Activated B cell treated with CpG ODN at 0.5 μM for 24 hours (primary cell): ENCODE results near the gene CHCHD5. TPM values are rescaled to one million over a fixed set of nuclear protein-coding genes. Genes with fewer than 3 reads are reported as not detected.

Source experiments
- ATAC-seq: fragments of 200-7000 bp; cut with Tn5 transposase; one replicate; pipeline ENCODE4 v1.10.0; 2021; ENCODE audit warnings: low read depth, mild to moderate bottlenecking, moderate library complexity
- CTCF ChIA-PET: fragments of 350-600 bp; sonication (Branson Sonifier 250); formaldehyde crosslinking; loops from one replicate; lab custom pipeline; 2021; ENCODE audit warnings: antibody characterized with exemption; lab: Charles Lee
- POLR2A ChIA-PET: fragments of 350-600 bp; sonication (Branson Sonifier 250); formaldehyde crosslinking; loops from one replicate; lab custom pipeline; 2021; ENCODE audit warnings: antibody characterized with exemption; lab: Charles Lee
- DNase-seq: peaks from one replicate; pipeline ENCODE4 v3.0.0; 2022
- H3K27ac Mint-ChIP-seq: one replicate; pipeline ENCODE4 v1.8.0; 2020; ENCODE audit warnings: mixed read lengths
- H3K27me3 Mint-ChIP-seq: one replicate; pipeline ENCODE4 v1.8.0; 2021; ENCODE audit warnings: mixed read lengths
- H3K36me3 Mint-ChIP-seq: one replicate; pipeline ENCODE4 v1.8.0; 2021; ENCODE audit warnings: low read depth, mixed read lengths
- H3K4me1 Mint-ChIP-seq: one replicate; pipeline ENCODE4 v1.8.0; 2021; ENCODE audit warnings: mixed read lengths
- H3K4me3 Mint-ChIP-seq: one replicate; pipeline ENCODE4 v1.8.0; 2020; ENCODE audit warnings: mild to moderate bottlenecking, mixed read lengths
- H3K9me3 Mint-ChIP-seq: one replicate; pipeline ENCODE4 v1.8.0; 2020; ENCODE audit warnings: mixed read lengths
- CTCF ChIP-seq: fragments of 200-600 bp; IDR thresholded peaks from one replicate; pipeline ENCODE4 v1.8.0; 2022; ENCODE audit warnings: antibody characterized with exemption, mild to moderate bottlenecking
- intact Hi-C: fragments of 100-400 bp; cut with micrococcal nuclease; formaldehyde crosslinking; loops from one replicate; pipeline ENCODE4 v1.15.1; 2024
- total RNA-seq: library from RNA; stranded (reverse); gene quantifications from 2 replicates; pipeline ENCODE4 v1.2.3, GENCODE V29; 2022

The CHCHD5 gene
- total RNA-seq, 1 donor from 2014 or later, result 26.0 TPM

GRCh38 chr2:112633708-112634107, 49.3 kb downstream of the CHCHD5 start:
- no peak for TF ChIP-seq CTCF
- intact Hi-C loops, result no loop called here
- CTCF ChIA-PET, result interaction anchor here (1.4 to 1.6 kb wide), 2 partner anchors 12 to 93 kb away, joined by 3 read pairs; partner anchors contain the start of gene SLC20A1
- DNase-seq (no peak), ATAC-seq (no peak)
- POLR2A ChIA-PET, result interaction anchor here (6.1 kb wide), 1 partner anchor 12 kb away, joined by 42 read pairs; the partner anchor contains the start of gene SLC20A1
- no peak overlapping the region for H3K4me3 Mint-ChIP-seq
- no peaks in the 10 kb centered on the region for H3K36me3 Mint-ChIP-seq
- H3K27me3 Mint-ChIP-seq, result no peaks in the 10 kb centered on the region
- H3K4me1 Mint-ChIP-seq, result peaks cover 34% of the 10 kb centered on the region
- H3K27ac Mint-ChIP-seq, result no peak overlapping the region
- H3K9me3 Mint-ChIP-seq, result no peaks in the 10 kb centered on the region

GRCh38 chr2:112634153-112634873, 49.9 kb downstream of the CHCHD5 start:
- intact Hi-C loops, result no loop called here
- CTCF ChIA-PET, result interaction anchor here (0.6 to 1.6 kb wide), 3 partner anchors 11 to 132 kb away, joined by 3 read pairs; partner anchors contain the start of gene SLC20A1
- Mint-ChIP-seq H3K4me1 (peaks cover 34% of the 10 kb centered on the region), H3K27ac (no peak overlapping the region), H3K36me3 (no peaks in the 10 kb centered on the region), H3K9me3 (no peaks in the 10 kb centered on the region), H3K27me3 (no peaks in the 10 kb centered on the region), H3K4me3 (no peak overlapping the region)
- DNase-seq, result no peak
- TF ChIP-seq CTCF, result no peak
- ATAC-seq, result no peak
- POLR2A ChIA-PET, result no interaction called here

- DNase-seq (no peak), ATAC-seq (no peak)
- Mint-ChIP-seq H3K4me1 (peaks cover 34% of the 10 kb centered on the region), H3K4me3 (no peak overlapping the region), H3K27ac (no peak overlapping the region), H3K36me3 (no peaks in the 10 kb centered on the region), H3K27me3 (no peaks in the 10 kb centered on the region), H3K9me3 (no peaks in the 10 kb centered on the region)
- intact Hi-C loops, result no loop called here
- ChIA-PET POLR2A (interaction anchor here (1.0 kb wide), 1 partner anchor 8 kb away, joined by 4 read pairs; no protein-coding TSS in a partner anchor), CTCF (interaction anchor here (0.6 to 1.6 kb wide), 4 partner anchors 10 to 132 kb away, joined by 3 to 4 read pairs (median 3); partner anchors contain the start of gene SLC20A1)
- no peak for TF ChIP-seq CTCF
Measured at GRCh38 chr2:112634874-112635157, 50.4 kb downstream of the CHCHD5 start.

- Mint-ChIP-seq H3K27me3 (no peaks in the 10 kb centered on the region), H3K9me3 (no peaks in the 10 kb centered on the region), H3K4me1 (peaks cover 18% of the 10 kb centered on the region), H3K4me3 (no peak overlapping the region), H3K36me3 (no peaks in the 10 kb centered on the region), H3K27ac (peak overlapping the region; percentile 51)
- TF ChIP-seq CTCF, result no peak
- DNase-seq (no peak), ATAC-seq (peak; percentile 93)
- intact Hi-C loops, result no loop called here
- ChIA-PET CTCF (interaction anchor here (1.0 to 1.5 kb wide), 4 partner anchors 8 to 91 kb away, joined by 3 to 5 read pairs (median 3); partner anchors contain the start of gene SLC20A1), POLR2A (interaction anchor here (0.5 to 2.5 kb wide), 7 partner anchors 8 to 203 kb away, joined by 3 to 8 read pairs (median 7); partner anchors contain the start of genes RGPD8 and SLC20A1)
Measured at GRCh38 chr2:112636605-112637288, 52.3 kb downstream of the CHCHD5 start.

- H3K4me3 Mint-ChIP-seq, result no peak overlapping the region
- H3K9me3 Mint-ChIP-seq, result no peaks in the 10 kb centered on the region
- intact Hi-C loops, result no loop called here
- H3K27me3 Mint-ChIP-seq, result no peaks in the 10 kb centered on the region
- H3K27ac Mint-ChIP-seq, result no peak overlapping the region
- no peak for ATAC-seq
- ChIA-PET POLR2A (interaction anchor here (0.6 to 2.5 kb wide), 6 partner anchors 8 to 112 kb away, joined by 3 to 8 read pairs (median 6); partner anchors contain the start of gene SLC20A1), CTCF (interaction anchor here (0.7 to 1.5 kb wide), 5 partner anchors 8 to 90 kb away, joined by 3 to 5 read pairs (median 3); partner anchors contain the start of gene SLC20A1)
- DNase-seq, result no peak
- H3K36me3 Mint-ChIP-seq, result no peaks in the 10 kb centered on the region
- TF ChIP-seq CTCF, result no peak
- peaks cover 15% of the 10 kb centered on the region for H3K4me1 Mint-ChIP-seq
Measured at GRCh38 chr2:112637289-112637660, 52.9 kb downstream of the CHCHD5 start.
